Dedifferentiated amniotic fluid mesenchymal stem cell (primary cell): ENCODE data around the gene CDH4.

Experiments
- DNase-seq: peaks from one replicate; pipeline ENCODE4 v3.0.0-alpha.2; 2016; ENCODE audit errors: extremely low spot score

The CDH4 gene

GRCh38 chr20:61487997-61488371, 235.9 kb downstream of the CDH4 start:
- DNase-seq: no peak

- no peak for DNase-seq
These were observed 238.7 kb downstream of the CDH4 start for GRCh38 chr20:61490721-61491120.

GRCh38 chr20:61492065-61492464, 240.0 kb downstream of the CDH4 start:
- no peak for DNase-seq

GRCh38 chr20:61493798-61494305, 241.8 kb downstream of the CDH4 start:
- DNase-seq: no peak

GRCh38 chr20:61494763-61495575, 242.9 kb downstream of the CDH4 start:
- no peak for DNase-seq

- no peak for DNase-seq
These were observed 245.1 kb downstream of the CDH4 start for GRCh38 chr20:61497029-61497627.

- no peak for DNase-seq
These were observed 247.9 kb downstream of the CDH4 start for GRCh38 chr20:61499859-61500554.

GRCh38 chr20:61500791-61501321, 248.8 kb downstream of the CDH4 start:
- DNase-seq: no peak

GRCh38 chr20:61502433-61502832, 250.4 kb downstream of the CDH4 start:
- DNase-seq: no peak

GRCh38 chr20:61503106-61503505, 251.0 kb downstream of the CDH4 start:
- DNase-seq: no peak

- DNase-seq: no peak
These were observed 253.4 kb downstream of the CDH4 start for GRCh38 chr20:61505508-61505907.

GRCh38 chr20:61507778-61508177, 255.7 kb downstream of the CDH4 start:
- DNase-seq: no peak

- no peak for DNase-seq
These were observed 256.4 kb downstream of the CDH4 start for GRCh38 chr20:61508301-61509096.

- DNase-seq: no peak
These were observed 258.8 kb downstream of the CDH4 start for GRCh38 chr20:61510778-61511330.

GRCh38 chr20:61512475-61512874, 260.4 kb downstream of the CDH4 start:
- DNase-seq: no peak

- DNase-seq: no peak
These were observed 261.3 kb downstream of the CDH4 start for GRCh38 chr20:61513124-61514017.

- DNase-seq: no peak
These were observed 261.9 kb downstream of the CDH4 start for GRCh38 chr20:61514018-61514365.

GRCh38 chr20:61514396-61514795, 262.3 kb downstream of the CDH4 start:
- DNase-seq: no peak

GRCh38 chr20:61514805-61515505, 262.9 kb downstream of the CDH4 start:
- DNase-seq: no peak

GRCh38 chr20:61515922-61516321, 263.9 kb downstream of the CDH4 start:
- DNase-seq: no peak
